Smooth muscle cell (in vitro differentiated cells): ENCODE results near the gene CAMSAP1. TPM values are rescaled to one million over a fixed set of nuclear protein-coding genes. Genes with fewer than 3 reads are reported as not detected.
A peak's percentile ranks its signal among the peaks of the same experiment; 100 is the strongest.

Source experiments
- DNase-seq: peaks from one replicate; lab custom pipeline; 2025; ENCODE audit not compliant: unreplicated experiment; lab: John Stamatoyannopoulos, UW
- H2AFZ ChIP-seq: fragments of 200-600 bp; sonication (generic); 2 replicates; pipeline ENCODE4 v1.6.0; 2016; ENCODE audit warnings: antibody characterized with exemption, low read depth, mild to moderate bottlenecking
- H3F3A ChIP-seq: fragments of 200-600 bp; sonication (generic); 2 replicates; pipeline ENCODE4 v1.6.0; 2017; ENCODE audit warnings: antibody characterized with exemption, low read depth
- H3K27ac ChIP-seq: fragments of 200-600 bp; sonication (generic); 2 replicates; pipeline ENCODE4 v1.5.1; 2016; ENCODE audit warnings: low read depth, mild to moderate bottlenecking
- H3K27me3 ChIP-seq: fragments of 200-600 bp; sonication (generic); 2 replicates; pipeline ENCODE4 v1.6.1; 2016; ENCODE audit warnings: low read depth, mild to moderate bottlenecking
- H3K36me3 ChIP-seq: fragments of 200-600 bp; sonication (generic); 2 replicates; pipeline ENCODE4 v1.5.1; 2016; ENCODE audit warnings: low read depth
- H3K4me1 ChIP-seq: fragments of 200-600 bp; sonication (generic); 2 replicates; pipeline ENCODE4 v1.5.1; 2016; ENCODE audit warnings: low read depth
- H3K4me2 ChIP-seq: fragments of 200-600 bp; sonication (generic); 2 replicates; pipeline ENCODE4 v1.6.0; 2016; ENCODE audit warnings: mild to moderate bottlenecking
- H3K4me3 ChIP-seq: fragments of 200-600 bp; sonication (generic); 2 replicates; pipeline ENCODE4 v1.5.1; 2016; ENCODE audit warnings: mild to moderate bottlenecking
- H3K79me2 ChIP-seq: fragments of 200-600 bp; sonication (generic); 2 replicates; pipeline ENCODE4 v1.6.0; 2016; ENCODE audit warnings: low read depth, mild to moderate bottlenecking
- H3K9ac ChIP-seq: fragments of 200-600 bp; sonication (generic); 2 replicates; pipeline ENCODE4 v1.6.0; 2016; ENCODE audit warnings: low read depth
- H3K9me3 ChIP-seq: fragments of 200-600 bp; sonication (generic); replicated peaks from 2 replicates; pipeline ENCODE4 v1.5.1; 2016; ENCODE audit warnings: low read depth
- H4K20me1 ChIP-seq: fragments of 200-600 bp; sonication (generic); 2 replicates; pipeline ENCODE4 v1.6.0; 2016; ENCODE audit warnings: low read depth
- WGBS: methylation state at CpG from one replicate; pipeline ENCODE4 v1.1.7; 2016; ENCODE audit warnings: low lambda C conversion rate; 5-methylcytosine and 5-hydroxymethylcytosine counted together
- polyA plus RNA-seq: library from polyadenylated mRNA; unstranded; fragments of >200 nt; fragmentation: Nextera tagmentation; extraction: Ambion mirVana; gene quantifications from 2 replicates; pipeline ENCODE4 v1.2.1, GENCODE V29; 2016
- total RNA-seq: library from RNA; depleted of rRNA; stranded (reverse); fragments of >200 nt; gene quantifications from 2 replicates; pipeline ENCODE4 v1.2.3, GENCODE V29; 2014
- TF ChIP-seq, protein P1 (sequence below): fragments of 200-600 bp; sonication (generic); IDR thresholded peaks from 2 replicates; pipeline ENCODE4 v1.5.1; 2017; ENCODE audit warnings: borderline replicate concordance, mild to moderate bottlenecking, antibody characterized with exemption; ENCODE audit not compliant: insufficient read depth, poor library complexity, severe bottlenecking

Gene CAMSAP1
- total and polyA plus RNA-seq, 2 experiments from 2014 or later: 5.4 to 17.8 TPM

DNA sequence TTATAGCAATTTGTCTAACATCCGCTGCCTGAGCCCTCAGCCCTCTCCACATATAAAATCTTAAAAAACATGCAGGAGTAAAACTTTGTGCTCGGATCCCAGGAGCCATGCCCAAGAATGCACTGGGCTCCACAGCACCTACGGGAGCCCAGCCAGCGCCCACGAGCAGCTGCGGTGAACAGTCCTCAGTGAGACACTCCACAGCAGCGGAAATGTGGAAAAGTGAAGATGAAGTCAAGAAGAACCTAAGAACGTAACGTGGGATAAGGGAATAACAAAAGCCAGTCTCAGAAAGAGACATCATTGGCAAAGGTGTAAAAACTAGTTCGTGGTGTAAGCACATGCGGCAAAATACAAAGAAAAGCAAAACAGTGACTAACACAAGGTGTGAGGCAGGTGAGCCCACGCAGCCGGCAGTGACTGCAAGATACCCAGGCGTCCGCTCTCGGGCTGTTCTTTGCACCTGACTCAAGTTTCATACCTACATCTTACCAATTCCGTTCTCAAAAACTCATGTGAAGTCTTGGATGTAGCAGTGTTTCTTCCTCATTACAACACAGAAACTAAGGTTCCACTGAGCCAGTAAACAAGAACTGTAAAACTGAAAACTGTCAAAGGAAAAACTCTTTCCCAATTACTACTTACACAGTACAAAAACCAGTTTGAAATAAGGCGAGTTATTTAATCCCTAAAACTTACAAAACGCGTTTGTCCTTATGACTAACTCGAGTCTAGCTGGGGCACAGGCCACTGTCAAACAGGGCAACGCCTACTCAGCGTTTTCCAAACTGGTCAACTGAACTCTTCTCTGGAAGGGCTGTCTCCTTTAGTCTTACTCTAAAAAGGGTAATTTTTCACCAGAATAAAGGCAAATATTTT is 1.7 kb downstream of the CAMSAP1 start:
- Histone ChIP-seq H3K9me3 (no peaks in the 10 kb centered on the region), H3K4me2 (peak overlapping the region; percentile 86), H3K9ac (peak overlapping the region; percentile 46), H3K27me3 (no peaks in the 10 kb centered on the region), H3K4me1 (peaks cover 24% of the 10 kb centered on the region), H3F3A (peaks cover 19% of the 10 kb centered on the region), H3K36me3 (peaks cover under 1% of the 10 kb centered on the region), H3K27ac (peak overlapping the region; percentile 86), H3K79me2 (peaks cover 77% of the 10 kb centered on the region), H4K20me1 (peaks cover 60% of the 10 kb centered on the region), H3K4me3 (peak overlapping the region; percentile 66), H2AFZ (no peak overlapping the region)
- TF ChIP-seq, protein P1, sequence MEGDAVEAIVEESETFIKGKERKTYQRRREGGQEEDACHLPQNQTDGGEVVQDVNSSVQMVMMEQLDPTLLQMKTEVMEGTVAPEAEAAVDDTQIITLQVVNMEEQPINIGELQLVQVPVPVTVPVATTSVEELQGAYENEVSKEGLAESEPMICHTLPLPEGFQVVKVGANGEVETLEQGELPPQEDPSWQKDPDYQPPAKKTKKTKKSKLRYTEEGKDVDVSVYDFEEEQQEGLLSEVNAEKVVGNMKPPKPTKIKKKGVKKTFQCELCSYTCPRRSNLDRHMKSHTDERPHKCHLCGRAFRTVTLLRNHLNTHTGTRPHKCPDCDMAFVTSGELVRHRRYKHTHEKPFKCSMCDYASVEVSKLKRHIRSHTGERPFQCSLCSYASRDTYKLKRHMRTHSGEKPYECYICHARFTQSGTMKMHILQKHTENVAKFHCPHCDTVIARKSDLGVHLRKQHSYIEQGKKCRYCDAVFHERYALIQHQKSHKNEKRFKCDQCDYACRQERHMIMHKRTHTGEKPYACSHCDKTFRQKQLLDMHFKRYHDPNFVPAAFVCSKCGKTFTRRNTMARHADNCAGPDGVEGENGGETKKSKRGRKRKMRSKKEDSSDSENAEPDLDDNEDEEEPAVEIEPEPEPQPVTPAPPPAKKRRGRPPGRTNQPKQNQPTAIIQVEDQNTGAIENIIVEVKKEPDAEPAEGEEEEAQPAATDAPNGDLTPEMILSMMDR: no peak
- no peak for DNase-seq
- 61% methylated on average over 23 of the region's 23 CpGs for whole genome bisulfite sequencing

DNA sequence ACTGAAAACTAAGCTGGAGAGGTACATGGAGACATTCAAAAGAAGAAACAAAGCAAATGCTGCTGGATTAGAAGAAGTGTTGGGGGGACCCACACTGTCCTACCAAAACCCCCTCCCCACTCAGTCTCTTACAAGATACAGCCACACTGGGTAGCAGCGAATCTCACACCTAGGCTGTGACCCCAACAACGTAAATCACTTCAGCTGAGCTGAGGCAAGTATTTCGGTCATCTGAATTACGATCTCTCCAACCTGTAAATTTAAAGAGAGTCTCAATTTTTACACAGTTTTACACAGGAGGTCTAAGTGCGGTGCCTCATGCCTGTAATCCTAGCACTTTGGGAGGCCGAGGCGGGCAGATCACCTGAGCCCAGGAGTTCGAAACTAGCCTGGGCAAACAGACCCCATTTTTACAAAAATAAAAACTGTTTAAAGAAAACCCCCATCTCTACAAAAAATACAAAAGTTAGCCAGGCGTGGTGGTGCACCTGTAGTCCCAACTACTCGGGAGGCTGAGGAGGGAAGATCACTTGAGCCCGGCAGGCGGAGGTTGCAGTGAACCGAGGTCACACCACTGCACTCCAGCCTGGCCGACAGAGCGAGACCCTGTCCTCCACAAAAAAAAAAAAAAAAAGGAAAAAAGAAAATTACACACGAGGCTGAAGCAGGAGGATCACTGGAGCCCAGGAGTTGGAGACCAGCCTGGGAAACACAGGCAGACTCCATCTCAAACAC is 3.4 kb downstream of the CAMSAP1 start:
- no peak for DNase-seq
- H3F3A ChIP-seq: peaks cover 19% of the 10 kb centered on the region
- no peaks in the 10 kb centered on the region for H3K9me3 ChIP-seq
- H2AFZ ChIP-seq: no peak overlapping the region
- H3K9ac ChIP-seq: no peak overlapping the region
- peak overlapping the region; percentile 86 for H3K27ac ChIP-seq
- H3K79me2 ChIP-seq: peaks cover 78% of the 10 kb centered on the region
- peaks cover 24% of the 10 kb centered on the region for H3K4me1 ChIP-seq
- no peak overlapping the region for H3K4me2 ChIP-seq
- H4K20me1 ChIP-seq: peaks cover 76% of the 10 kb centered on the region
- 95% methylated on average over 16 of the region's 16 CpGs for WGBS
- H3K4me3 ChIP-seq: no peak overlapping the region
- H3K27me3 ChIP-seq: no peaks in the 10 kb centered on the region
- TF ChIP-seq, protein P1: no peak
- no peaks in the 10 kb centered on the region for H3K36me3 ChIP-seq

GRCh38 chr9:135903358-135903656 is 4.0 kb downstream of the CAMSAP1 start:
- no peak overlapping the region for H2AFZ ChIP-seq
- peaks cover 18% of the 10 kb centered on the region for H3K4me1 ChIP-seq
- 88% methylated on average over 3 of the region's 3 CpGs for WGBS
- no peaks in the 10 kb centered on the region for H3K9me3 ChIP-seq
- no peak overlapping the region for H3K27ac ChIP-seq
- peaks cover 82% of the 10 kb centered on the region for H4K20me1 ChIP-seq
- H3K4me2 ChIP-seq: no peak overlapping the region
- H3K9ac ChIP-seq: no peak overlapping the region
- no peaks in the 10 kb centered on the region for H3K36me3 ChIP-seq
- TF ChIP-seq, protein P1: no peak
- no peak overlapping the region for H3K4me3 ChIP-seq
- H3K27me3 ChIP-seq: no peaks in the 10 kb centered on the region
- H3K79me2 ChIP-seq: peaks cover 78% of the 10 kb centered on the region
- DNase-seq: no peak
- H3F3A ChIP-seq: peaks cover 19% of the 10 kb centered on the region
